BE2C (cell line): ENCODE measurements around the gene POLDIP2.

ENCODE experiments used
- DNase-seq: peaks from one replicate; pipeline ENCODE4 v3.0.0-alpha.2; 2020
- H3K27me3 ChIP-seq: fragments of 250-450 bp; sonication (Bioruptor Pico); 2 replicates; pipeline ENCODE4 v1.5.1; 2020; ENCODE audit warnings: mild to moderate bottlenecking
- H3K36me3 ChIP-seq: fragments of 250-450 bp; sonication (Bioruptor Pico); 2 replicates; pipeline ENCODE4 v1.5.1; 2020; ENCODE audit warnings: mild to moderate bottlenecking
- H3K4me1 ChIP-seq: fragments of 250-450 bp; sonication (Bioruptor Pico); 2 replicates; pipeline ENCODE4 v1.5.1; 2020
- H3K4me3 ChIP-seq: 2 replicates; pipeline ENCODE4 v1.5.1; 2011; ENCODE audit warnings: low read depth, low read length
- H3K9me3 ChIP-seq: fragments of 250-450 bp; sonication (Bioruptor Pico); 2 replicates; pipeline ENCODE4 v1.5.1; 2020
- CTCF ChIP-seq: IDR thresholded peaks from 2 replicates; pipeline ENCODE4 v1.5.1; 2012; ENCODE audit warnings: mild to moderate bottlenecking, low read depth, low read length

Gene POLDIP2

GRCh38 chr17:28364665-28365363, 7.5 kb upstream of the POLDIP2 start, which contains the start of gene SEBOX:
Gene SEBOX (minus strand): TSS chr17:28365199. CDS start chr17:28365151, 48 bp downstream.
- Histone ChIP-seq H3K9me3 (no peaks in the 10 kb centered on the region), H3K4me1 (no peaks in the 10 kb centered on the region), H3K4me3 (no peak within 1 kb of the TSS), H3K36me3 (0 out of 2 replicates have a peak, but pooled peaks cover 3% of the 10 kb centered on the region), H3K27me3 (no peaks in the 10 kb centered on the region)
- no peak for TF ChIP-seq CTCF
- DNase-seq, result no peak

GRCh38 chr17:28363776-28364650, 6.7 kb upstream of the POLDIP2 start:
- no peak for DNase-seq
- Histone ChIP-seq H3K4me3 (no peak overlapping the region), H3K27me3 (no peaks in the 10 kb centered on the region), H3K9me3 (no peaks in the 10 kb centered on the region), H3K36me3 (0 out of 2 replicates have a peak, but pooled peaks cover 3% of the 10 kb centered on the region), H3K4me1 (no peaks in the 10 kb centered on the region)
- no peak for TF ChIP-seq CTCF

- H3K9me3 ChIP-seq, result no peaks in the 10 kb centered on the region
- no peaks in the 10 kb centered on the region for H3K27me3 ChIP-seq
- H3K4me3 ChIP-seq, result no peak overlapping the region
- DNase-seq, result no peak
- H3K4me1 ChIP-seq, result no peaks in the 10 kb centered on the region
- H3K36me3 ChIP-seq, result 0 out of 2 replicates have a peak, but pooled peaks cover 3% of the 10 kb centered on the region
- no peak for TF ChIP-seq CTCF
Measured at GRCh38 chr17:28363186-28363585, 5.9 kb upstream of the POLDIP2 start.

GRCh38 chr17:28357901-28358197, 522 bp upstream of the POLDIP2 start:
- DNase-seq, result no peak
- peaks cover 10% of the 10 kb centered on the region; the same call in 1 of the 2 replicates for H3K36me3 ChIP-seq
- TF ChIP-seq CTCF, result no peak

GRCh38 chr17:28350271-28350670, 7.1 kb downstream of the POLDIP2 start:
- Histone ChIP-seq H3K4me1 (no peaks in the 10 kb centered on the region), H3K36me3 (peaks cover 11% of the 10 kb centered on the region; the same call in 1 of the 2 replicates), H3K4me3 (no peak overlapping the region), H3K9me3 (no peaks in the 10 kb centered on the region), H3K27me3 (no peaks in the 10 kb centered on the region)
- DNase-seq, result no peak
- TF ChIP-seq CTCF, result no peak

More at GRCh38 chr17:28357901-28358197, 522 bp upstream of the POLDIP2 start:
- Histone ChIP-seq H3K27me3 (no peaks in the 10 kb centered on the region), H3K4me3 (peak overlapping the region; percentile 88), H3K4me1 (no peaks in the 10 kb centered on the region), H3K9me3 (no peaks in the 10 kb centered on the region)
